ENCODE data around the gene NFATC1.

DNA sequence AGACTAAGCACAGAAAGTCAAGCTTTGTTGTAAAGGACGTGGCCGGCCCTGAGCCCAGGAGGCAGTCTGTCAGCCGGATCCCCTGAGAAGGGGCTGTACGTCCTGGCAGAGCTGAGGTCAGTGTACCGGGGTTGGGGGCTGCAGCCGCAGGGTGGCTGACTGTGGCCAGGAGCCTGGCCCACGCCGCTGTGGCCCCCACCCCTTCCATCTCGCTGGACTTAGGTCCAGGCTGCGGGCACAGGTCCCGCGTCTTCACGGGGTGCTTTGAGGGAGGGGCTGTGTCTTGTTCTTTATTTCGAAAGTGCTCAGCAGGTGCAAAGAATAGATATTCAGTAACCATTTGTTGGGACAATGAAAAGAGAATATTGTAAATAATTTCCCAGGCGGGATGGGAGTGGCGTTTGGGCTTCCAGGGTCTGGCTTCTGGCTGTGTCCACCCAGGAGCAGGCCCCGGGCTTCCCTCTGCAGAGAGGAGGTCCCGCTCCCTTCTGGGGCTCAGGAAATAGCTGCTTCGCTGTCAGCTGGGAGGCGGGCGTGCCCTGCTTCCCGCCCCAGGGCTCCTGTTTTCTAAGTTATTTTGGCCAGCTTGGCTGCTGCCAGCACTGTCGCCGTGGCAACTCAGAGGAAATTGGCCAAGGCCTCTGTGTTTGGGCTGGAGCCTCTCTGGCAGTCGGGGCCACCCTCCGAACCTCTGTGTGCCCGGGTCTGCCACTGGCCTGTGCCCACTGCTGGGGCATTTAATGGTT lies 7.4 kb downstream of the NFATC1 start:
- TF ChIP-seq, protein P1, sequence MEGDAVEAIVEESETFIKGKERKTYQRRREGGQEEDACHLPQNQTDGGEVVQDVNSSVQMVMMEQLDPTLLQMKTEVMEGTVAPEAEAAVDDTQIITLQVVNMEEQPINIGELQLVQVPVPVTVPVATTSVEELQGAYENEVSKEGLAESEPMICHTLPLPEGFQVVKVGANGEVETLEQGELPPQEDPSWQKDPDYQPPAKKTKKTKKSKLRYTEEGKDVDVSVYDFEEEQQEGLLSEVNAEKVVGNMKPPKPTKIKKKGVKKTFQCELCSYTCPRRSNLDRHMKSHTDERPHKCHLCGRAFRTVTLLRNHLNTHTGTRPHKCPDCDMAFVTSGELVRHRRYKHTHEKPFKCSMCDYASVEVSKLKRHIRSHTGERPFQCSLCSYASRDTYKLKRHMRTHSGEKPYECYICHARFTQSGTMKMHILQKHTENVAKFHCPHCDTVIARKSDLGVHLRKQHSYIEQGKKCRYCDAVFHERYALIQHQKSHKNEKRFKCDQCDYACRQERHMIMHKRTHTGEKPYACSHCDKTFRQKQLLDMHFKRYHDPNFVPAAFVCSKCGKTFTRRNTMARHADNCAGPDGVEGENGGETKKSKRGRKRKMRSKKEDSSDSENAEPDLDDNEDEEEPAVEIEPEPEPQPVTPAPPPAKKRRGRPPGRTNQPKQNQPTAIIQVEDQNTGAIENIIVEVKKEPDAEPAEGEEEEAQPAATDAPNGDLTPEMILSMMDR (IDR thresholded peaks at IDR 0.05), result no peak
- TF ChIP-seq EP300 (IDR thresholded peaks at IDR 0.05) (no peak), POLR2AphosphoS5 (IDR thresholded peaks at IDR 0.05) (no peak), POLR2A (IDR thresholded peaks at IDR 0.05) (peak in 1 of 2 donors; percentile 12)

Data from suprapubic skin (tissue), 4 donors.